SIG-M5 (cell line): ENCODE results near the gene FAM162A.
"Not testable (repeated sequence)": the region's sequence is repeated elsewhere in the genome, so short reads cannot be mapped to it uniquely, and the experiment has no call there.

Experiments
- DNase-seq: peaks from one replicate; lab custom pipeline; 2025; lab: John Stamatoyannopoulos, UW

FAM162A gene

DNA sequence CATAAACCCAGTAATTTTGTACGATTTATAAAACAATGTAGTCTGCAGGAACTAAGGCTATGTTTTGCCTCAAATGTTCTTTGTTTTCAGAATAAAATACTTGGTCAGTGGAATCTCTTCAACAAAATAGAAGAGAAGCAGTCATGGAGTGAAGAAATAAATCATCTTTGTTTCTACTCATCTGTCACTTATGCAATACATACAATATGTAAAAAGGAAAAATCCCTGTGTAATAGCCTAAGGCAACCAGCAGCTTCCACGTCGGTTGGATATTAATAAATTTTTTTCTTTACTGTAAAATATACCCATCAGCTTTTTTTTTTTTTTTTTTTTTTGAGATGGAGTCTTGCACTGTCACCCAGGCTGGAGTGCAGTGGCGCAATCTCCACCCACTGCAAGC lies 37.1 kb downstream of the FAM162A start:
- DNase-seq: no peak

DNA sequence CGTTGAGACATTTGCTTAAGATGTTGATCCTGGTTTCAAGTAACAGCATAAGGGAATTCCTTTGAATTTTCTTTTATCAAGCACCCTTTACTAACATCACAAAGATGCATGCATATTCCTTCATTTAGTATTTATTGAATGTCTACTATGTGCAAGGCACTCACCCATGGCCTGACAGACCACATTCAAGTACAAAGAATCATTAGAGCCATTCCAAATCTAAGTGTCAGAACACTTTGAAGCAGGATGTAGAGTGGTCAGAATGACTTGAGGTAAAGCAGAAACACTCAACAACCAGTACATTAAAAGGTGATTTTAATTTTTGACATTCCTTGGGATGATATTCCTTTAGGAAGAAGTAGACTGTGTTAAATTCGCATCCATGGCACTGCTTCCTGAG lies 37.9 kb downstream of the FAM162A start:
- DNase-seq: no peak

DNA sequence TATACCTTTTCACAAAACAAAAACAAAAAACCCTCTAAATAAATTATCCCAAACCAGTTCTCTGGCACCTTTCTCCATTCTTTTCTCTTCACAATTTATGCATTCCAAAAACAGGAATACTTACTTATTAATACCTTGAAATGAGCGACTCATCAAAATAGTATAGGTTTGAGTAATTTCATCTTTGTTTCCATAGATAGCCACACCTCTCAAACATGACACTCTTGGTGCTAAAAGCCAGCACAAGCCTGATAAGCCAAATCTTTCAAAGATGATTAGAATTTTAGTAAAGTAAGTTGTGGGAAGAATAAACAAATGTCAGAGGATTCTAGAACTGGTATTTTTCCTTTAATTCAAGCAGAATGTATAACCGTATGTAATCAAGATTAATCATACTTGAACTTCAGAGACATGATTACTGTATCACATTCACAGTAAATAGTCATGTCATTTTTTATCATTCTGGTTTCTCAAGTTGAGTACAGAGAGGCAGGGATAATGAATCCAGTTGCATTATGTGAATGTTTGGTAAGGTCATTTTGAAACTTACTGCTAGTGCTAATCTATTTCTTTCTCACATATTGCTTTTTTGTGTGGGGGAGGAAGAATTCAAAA lies 44.0 kb downstream of the FAM162A start:
- DNase-seq: no peak

DNA sequence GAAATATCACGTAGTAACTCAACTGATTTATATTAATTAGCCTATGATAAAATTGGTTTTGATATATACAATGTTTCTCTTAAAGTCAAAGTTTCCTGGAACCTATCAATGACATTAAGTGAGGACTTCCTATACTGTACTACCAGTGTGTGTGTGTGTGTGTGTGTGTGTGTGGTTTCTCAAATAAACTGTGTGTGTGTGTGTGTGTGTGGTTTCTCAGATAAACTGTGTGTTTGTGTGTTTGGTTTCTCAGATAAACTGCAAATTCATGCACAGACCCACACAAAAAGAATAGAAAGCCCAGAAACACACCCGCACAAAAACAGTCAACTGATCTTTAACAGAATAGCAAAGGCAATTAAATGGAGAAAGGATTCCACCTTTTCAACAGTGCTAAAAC lies 46.4 kb downstream of the FAM162A start:
- DNase-seq: no peak

DNA sequence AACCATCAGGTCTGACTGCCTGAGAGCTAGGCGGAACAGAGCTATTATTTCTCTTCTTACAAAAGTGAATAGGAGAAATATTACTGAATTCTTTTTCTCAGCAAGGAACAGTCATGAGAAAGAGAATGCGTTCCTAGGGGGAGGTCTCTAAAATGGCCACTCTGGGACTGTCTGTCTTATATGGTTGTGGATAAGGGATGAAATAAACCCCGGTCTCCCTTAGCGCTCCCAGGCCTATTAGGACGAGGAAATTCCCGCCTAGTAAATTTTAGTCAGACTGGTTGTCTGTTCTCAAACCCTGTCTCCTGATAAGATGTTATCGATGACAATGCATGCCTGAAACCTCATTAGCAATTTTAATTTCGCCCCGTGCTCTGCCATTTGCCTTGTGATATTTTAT lies 52.0 kb downstream of the FAM162A start:
- DNase-seq: no peak

DNA sequence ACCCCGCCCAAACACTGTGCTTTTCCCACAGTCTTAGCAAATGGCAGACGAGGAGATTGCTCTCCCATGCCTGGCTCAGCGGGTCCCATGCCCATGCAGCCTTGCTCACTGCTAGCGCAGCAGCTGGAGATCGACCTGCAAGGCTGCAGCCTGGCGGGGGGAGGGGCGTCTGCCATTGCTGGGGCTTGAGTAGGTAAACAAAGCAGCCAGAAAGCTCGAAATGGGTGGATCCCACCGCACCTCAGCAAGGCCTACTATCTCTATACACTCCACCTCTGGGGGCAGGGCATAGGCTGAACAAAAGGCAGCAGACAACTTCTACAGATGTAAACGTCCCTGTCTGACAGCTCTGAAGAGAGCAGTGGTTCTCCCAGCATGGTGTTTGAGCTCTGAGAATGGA lies 59.1 kb downstream of the FAM162A start:
- DNase-seq: no peak

DNA sequence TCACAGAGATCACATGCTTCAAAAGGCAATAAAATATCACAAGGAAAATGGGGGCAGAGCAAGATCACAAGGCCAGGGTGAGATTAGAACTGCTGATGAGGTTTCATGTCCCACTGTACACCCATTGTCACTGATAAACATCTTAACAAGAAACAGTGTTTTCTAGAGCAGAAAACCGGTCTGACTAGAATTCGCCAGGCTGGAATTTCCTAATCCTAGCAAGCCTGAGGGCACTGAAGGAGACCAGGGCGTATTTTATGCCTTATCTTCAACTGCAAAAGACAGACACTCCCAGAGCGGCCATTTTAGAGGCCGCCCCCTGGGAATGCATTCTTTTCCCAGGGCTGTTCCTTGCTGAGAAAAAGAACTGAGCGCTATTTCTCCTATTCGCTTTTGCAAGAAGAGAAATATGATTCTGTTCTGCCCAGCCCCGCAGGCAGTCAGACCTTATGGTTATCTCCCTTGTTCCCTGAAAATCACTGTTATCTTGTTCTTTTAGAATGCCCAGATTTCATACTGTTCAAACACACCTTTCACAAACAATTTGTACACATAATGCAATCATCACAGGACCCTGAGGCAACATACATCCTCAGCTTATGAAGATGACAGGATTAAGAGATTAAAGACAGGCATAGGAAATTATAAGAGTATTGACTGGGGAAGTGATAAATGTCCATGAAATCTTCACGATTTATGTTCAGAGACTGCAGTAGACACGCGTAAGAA lies 59.9 kb downstream of the FAM162A start:
- DNase-seq: not testable (repeated sequence)

DNA sequence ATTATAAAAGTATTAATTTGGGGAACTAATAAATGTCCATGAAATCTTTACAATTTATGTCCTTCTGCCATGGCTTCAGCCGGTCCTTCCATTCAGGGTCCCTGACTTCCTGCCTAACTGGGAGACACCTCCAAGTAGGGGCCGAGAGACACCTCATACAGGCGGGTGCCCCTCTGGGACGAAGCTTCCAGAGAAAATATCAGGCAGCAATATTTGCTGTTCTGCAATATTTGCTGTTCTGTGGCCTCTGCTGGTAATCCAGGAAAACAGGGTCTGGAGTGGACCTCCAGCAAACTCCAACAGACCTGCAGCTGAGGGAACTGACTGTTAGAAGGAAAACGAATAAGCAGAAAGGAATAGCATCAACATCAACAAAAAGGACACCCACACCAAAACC lies 60.5 kb downstream of the FAM162A start:
- not testable (repeated sequence) for DNase-seq

DNA sequence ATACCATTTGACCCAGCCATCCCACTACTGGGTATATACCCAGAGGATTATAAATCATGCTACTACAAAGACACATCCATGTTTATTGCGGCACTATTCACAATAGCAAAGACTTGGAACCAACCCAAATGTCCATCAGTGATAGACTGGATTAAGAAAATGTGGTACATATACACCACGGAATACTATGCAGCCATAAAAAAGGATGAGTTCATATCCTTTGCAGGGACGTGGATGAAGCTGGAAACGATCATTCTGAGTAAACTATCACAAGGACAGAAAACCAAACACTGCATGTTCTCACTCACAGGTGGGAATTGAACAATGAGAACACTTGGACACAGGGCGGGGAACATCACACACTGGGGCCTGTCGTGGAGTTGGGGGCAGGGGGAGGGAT lies 64.2 kb downstream of the FAM162A start:
- not testable (repeated sequence) for DNase-seq

DNA sequence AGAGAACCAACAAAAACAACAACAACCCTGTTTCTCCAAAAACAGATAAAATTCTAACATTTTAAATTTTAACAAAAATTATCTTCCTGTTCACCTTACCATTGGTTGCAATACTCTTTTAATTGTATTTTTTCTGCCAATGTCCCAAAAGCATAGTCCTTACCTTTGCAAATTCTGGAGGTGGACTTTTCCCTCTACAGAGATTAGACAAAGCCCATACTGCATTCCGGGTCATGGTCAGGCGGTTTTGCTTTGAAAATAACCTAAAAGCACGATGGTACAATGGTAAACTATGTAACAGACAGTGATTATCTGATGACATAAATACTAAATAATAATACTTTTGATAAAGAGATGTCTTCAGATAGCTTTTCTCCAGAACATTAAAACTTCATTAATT lies 67.4 kb downstream of the FAM162A start:
- DNase-seq: no peak

DNA sequence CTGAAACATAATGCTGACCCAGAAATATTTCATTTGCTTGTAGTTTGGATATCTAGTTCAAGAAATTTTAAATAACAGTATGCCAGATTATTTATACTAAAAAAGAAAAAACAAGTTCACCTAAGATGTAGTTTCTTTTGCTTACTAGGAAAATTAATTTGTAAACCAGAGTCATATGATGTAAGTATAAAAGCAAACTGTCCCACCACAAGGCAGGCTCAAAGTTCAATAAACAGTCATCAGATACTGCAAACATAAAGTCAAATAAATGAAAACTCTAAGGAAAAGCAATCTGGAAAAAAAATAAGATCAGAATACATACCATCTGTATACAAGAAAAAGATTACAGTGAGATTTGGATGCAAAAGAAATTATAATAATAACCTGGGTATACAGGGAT lies 72.1 kb downstream of the FAM162A start:
- DNase-seq: no peak

DNA sequence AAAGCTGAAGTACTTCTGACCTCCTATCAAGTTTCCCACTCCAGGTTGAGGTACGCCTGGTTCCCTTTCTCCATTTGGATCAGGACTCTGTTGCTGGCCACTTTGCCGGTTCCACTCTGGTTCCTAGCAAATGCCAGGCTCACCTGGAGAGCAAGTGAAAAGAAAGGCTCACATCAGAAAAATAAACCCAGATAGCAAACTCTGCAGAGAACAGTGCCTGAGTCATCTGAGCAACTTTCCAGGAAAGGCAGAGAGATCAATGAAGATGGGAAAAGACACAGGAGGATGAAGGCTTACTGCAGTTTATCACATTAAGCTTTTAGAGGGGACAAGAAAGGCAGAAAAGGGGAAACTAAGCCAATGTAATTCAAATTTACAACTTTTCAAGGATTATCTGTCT lies 73.7 kb downstream of the FAM162A start:
- no peak for DNase-seq

DNA sequence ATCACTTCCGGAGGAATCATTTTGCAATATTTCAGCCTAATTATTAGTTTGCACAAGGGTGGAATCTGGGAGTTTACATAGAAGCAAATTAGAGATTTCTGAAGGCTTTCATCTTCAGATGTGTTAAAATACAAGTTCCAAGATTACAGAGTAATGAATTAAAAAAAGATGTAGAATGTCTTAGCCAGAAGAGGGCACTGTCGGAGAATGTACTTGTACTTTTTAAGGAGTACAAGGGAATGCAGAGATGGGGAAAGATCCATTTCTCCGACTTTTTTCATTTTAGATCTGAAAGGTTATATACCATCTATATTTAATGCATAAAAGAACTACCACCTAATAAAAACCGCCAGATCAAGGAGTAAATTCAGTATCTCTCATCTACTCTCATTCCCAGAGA lies 75.0 kb downstream of the FAM162A start:
- DNase-seq: no peak

DNA sequence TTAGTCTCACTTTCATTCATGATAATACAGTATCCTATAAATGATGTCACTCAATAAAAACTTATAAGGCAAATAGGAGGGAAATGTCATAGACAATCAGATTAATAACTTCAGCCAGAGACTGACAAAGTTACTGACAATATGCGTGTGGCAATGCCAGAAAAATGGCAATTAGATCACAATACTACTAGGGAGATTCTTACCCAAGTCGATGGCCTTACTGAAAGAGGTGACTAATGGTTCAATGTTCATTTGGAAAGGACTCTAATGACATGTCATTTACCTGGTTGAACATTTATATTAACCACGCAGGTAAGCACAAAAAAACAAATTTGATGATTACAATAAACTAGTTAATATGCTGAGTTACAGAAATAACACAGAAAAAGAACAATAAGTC lies 77.8 kb downstream of the FAM162A start:
- DNase-seq: no peak
